Heart right ventricle (tissue), 16 donors: ENCODE measurements around the gene HRAS. TPM values are rescaled to one million over a fixed set of nuclear protein-coding genes. Genes with fewer than 3 reads are reported as not detected.

Source experiments
- ATAC-seq, 8 donors: fragments of 200-7000 bp; cut with Tn5 transposase; one replicate each; pipeline ENCODE4 v1.9.1; 2020; ENCODE audit warnings: mild to moderate bottlenecking in 8 of 8, moderate library complexity in 8 of 8, moderate number of reproducible peaks in 1 of 8
- DNase-seq, 2 donors: peaks; one replicate each; pipeline ENCODE4 v3.0.0-alpha.2; 2020
- H3K27ac ChIP-seq, 10 donors: fragments of 200-600 bp; sonication (generic) in 2 of 10; one replicate each; pipeline versions ENCODE4 v1.5.0 to v1.8.0; 2020 to 2022; ENCODE audit warnings: mild to moderate bottlenecking in 3 of 10
- H3K27me3 ChIP-seq, 7 donors: fragments of 200-600 bp; one replicate each; pipeline ENCODE4 v1.8.0; 2021 to 2022; ENCODE audit warnings: mild to moderate bottlenecking in 2 of 7
- H3K36me3 ChIP-seq, 9 donors: fragments of 200-600 bp; sonication (generic) in 1 of 9; one replicate each; pipeline versions ENCODE4 v1.5.0 to v1.8.0; 2020 to 2022; ENCODE audit warnings: mild to moderate bottlenecking in 2 of 9
- H3K4me1 ChIP-seq, 9 donors: fragments of 200-600 bp; sonication (generic) in 1 of 9; one replicate each; pipeline versions ENCODE4 v1.5.0 to v1.8.0; 2020 to 2022; ENCODE audit warnings: mild to moderate bottlenecking in 4 of 9
- H3K4me3 ChIP-seq, 10 donors: fragments of 200-600 bp; sonication (generic) in 2 of 10; one replicate each; pipeline versions ENCODE4 v1.5.0 to v1.8.0; 2020 to 2022; ENCODE audit warnings: mild to moderate bottlenecking in 7 of 10, moderate library complexity in 2 of 10
- H3K9me3 ChIP-seq, 11 donors: fragments of 200-600 bp in 10 of 11; sonication (generic) in 2 of 11; one replicate each; pipeline versions ENCODE4 v1.5.0 to v1.8.0; 2013 to 2022; ENCODE audit warnings: mild to moderate bottlenecking in 2 of 11, control low read depth in 1 of 11, moderate library complexity in 1 of 11
- WGBS, 2 donors: extraction: QIAGEN DNeasy Blood & Tissue Kit; methylation state at CpG; one replicate each; pipeline ENCODE4 v1.1.7; 2013; ENCODE audit warnings: inconsistent platforms in 1 of 2; 5-methylcytosine and 5-hydroxymethylcytosine counted together
- intact Hi-C, 10 donors: fragments of 100-400 bp; cut with DNase I; formaldehyde crosslinking; loops; one replicate each; pipeline versions ENCODE4 v1.11.1 to v1.14.2; 2022
- polyA plus RNA-seq, 2 donors: library from polyadenylated mRNA; stranded (reverse); fragments of 200-250 nt; gene quantifications; one replicate each; pipeline ENCODE4 v1.2.3, GENCODE V29; 2013
- total RNA-seq, 10 donors: library from RNA; stranded (reverse); fragmentation: NEBNext Ultra II Directional in 3 of 10; extraction: Animal tissue kit (Norgen Biotek cat#: 25700) in 3 of 10; gene quantifications; one replicate each; pipeline versions ENCODE4 v1.2.1 to v1.2.4, GENCODE V29; 2021 to 2023
- TF ChIP-seq, protein P1 (sequence below), 9 donors: fragments of 200-600 bp; sonication (generic) in 2 of 9; IDR thresholded peaks; one replicate each; pipeline versions ENCODE4 v1.5.0 to v1.8.0; 2021 to 2022; ENCODE audit warnings: antibody characterized with exemption in 9 of 9, mild to moderate bottlenecking in 5 of 9, moderate library complexity in 1 of 9
- donor health status: Arrhythmogenic right ventricular cardiomyopathy.
- donor health status: ischemic (EF 13 %, LVEDD 7.1; RV severe dilation, severe dysfunction).
- donor health status: healthy with polysubstance abuse.
- donor health status: DM: no; HTN: yes; CAD: no.
- donor health status: DM: no; HTN: no; CAD: no.
- donor health status: ischemic (EF 25% LVEDD 6.9; RV normal size, moderate dysfunction).
- donor health status: ischemic (EF 25% LVEDD 5.7; RV mildly dilated, moderate dysfunction).
- donor health status: healthy.
- donor health status: DM: yes; HTN: yes; CAD: no.
- donor health status: Ischemic cardiomyopathy.
- donor health status: ischemic (EF 35%, LVEDD 5.7; RV mildly dilated, moderate dysfunction).
- donor health status: nonischemic (EF 11% LVEDD 7.7; RV severe dilation, severe dysfunction).
- donor health status: DM: yes; HTN: yes; CAD: no.
- donor health status: PGD.
- donor health status: ischemic (EF 29% LVEDD 5.4; RV normal size, mild dysfunction).
- donor health status: nonischemic (EF 23%, LVEDD 6.1; RV moderate dilation, normal function).

Gene HRAS
- total and polyA plus RNA-seq, 12 donors: 44.7 to 132 (median 56.4) TPM

DNA sequence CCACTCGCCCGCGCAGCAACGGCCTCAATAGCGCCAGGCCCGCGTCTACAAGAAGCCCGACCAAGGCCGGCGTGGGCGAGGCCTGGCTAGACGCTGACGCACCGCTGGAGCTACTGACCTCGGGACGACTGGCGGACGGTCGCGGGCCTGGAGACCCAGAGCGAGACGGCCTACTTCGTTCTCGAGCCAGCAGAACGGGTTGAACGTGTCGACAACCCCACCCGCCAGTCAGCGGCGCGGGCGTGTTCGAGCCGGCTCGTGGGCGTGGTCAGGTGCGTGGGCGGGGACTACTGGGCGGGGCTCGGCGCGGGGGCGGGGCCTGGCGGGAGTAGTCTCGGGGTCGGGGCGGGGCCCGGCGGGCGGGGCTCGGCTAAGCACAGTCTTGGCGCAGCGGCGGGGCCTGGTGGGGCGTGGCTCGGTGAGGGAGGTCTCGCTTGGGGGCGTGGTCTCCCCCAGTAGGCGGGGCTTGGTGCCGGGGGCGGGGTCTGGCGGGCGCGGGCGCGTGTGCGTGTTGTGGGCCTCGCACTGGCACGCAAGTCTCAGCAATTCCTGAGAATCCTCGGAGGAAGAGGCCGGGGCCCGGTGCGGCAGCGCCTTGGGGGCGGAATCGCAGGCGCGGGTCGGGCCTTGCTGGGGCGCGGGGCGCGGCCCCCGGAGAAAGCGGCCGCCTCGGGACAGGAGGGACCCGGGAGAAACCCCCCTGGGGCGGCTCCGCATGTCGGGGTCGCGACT, 28.2 kb downstream of the HRAS start, which contains the start of gene RNH1:
Gene RNH1, minus strand, starts transcription at position 248 of the 732 bp plus-strand sequence. CDS start 5,080 bp downstream, outside the sequence.
- intact Hi-C loops: loop anchor here in 7 of 10 donors (1.0 to 10.0 kb wide), 10 partner anchors 28 to 302 kb away; partner anchors contain the start of genes PTDSS2 (in 4 of the 7), BET1L (in 1 of the 7), HRAS (in 1 of the 7) and PSMD13 (in 1 of the 7)
- peak; percentile 98 to 100 for DNase-seq
- peaks cover 24 to 51% (median 48%) of the 10 kb centered on the region in 9 donors for H3K4me1 ChIP-seq
- H3K27me3 ChIP-seq: no peaks in the 10 kb centered on the region
- H3K36me3 ChIP-seq: peaks cover 0 to 40% (median 0%) of the 10 kb centered on the region in 9 donors
- no peaks in the 10 kb centered on the region for H3K9me3 ChIP-seq
- H3K27ac ChIP-seq: peak within 1 kb of the TSS; percentile 95 to 100 (median 99)
- H3K4me3 ChIP-seq: peak within 1 kb of the TSS; percentile 71 to 98 (median 85)
- 1% methylated on average over 79 to 93 of the region's 93 CpGs for WGBS, 2 donors
- peak; percentile 85 to 91 (median 89) for ATAC-seq
- TF ChIP-seq, protein P1, sequence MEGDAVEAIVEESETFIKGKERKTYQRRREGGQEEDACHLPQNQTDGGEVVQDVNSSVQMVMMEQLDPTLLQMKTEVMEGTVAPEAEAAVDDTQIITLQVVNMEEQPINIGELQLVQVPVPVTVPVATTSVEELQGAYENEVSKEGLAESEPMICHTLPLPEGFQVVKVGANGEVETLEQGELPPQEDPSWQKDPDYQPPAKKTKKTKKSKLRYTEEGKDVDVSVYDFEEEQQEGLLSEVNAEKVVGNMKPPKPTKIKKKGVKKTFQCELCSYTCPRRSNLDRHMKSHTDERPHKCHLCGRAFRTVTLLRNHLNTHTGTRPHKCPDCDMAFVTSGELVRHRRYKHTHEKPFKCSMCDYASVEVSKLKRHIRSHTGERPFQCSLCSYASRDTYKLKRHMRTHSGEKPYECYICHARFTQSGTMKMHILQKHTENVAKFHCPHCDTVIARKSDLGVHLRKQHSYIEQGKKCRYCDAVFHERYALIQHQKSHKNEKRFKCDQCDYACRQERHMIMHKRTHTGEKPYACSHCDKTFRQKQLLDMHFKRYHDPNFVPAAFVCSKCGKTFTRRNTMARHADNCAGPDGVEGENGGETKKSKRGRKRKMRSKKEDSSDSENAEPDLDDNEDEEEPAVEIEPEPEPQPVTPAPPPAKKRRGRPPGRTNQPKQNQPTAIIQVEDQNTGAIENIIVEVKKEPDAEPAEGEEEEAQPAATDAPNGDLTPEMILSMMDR (IDR thresholded peaks at IDR 0.05): no peak

DNA sequence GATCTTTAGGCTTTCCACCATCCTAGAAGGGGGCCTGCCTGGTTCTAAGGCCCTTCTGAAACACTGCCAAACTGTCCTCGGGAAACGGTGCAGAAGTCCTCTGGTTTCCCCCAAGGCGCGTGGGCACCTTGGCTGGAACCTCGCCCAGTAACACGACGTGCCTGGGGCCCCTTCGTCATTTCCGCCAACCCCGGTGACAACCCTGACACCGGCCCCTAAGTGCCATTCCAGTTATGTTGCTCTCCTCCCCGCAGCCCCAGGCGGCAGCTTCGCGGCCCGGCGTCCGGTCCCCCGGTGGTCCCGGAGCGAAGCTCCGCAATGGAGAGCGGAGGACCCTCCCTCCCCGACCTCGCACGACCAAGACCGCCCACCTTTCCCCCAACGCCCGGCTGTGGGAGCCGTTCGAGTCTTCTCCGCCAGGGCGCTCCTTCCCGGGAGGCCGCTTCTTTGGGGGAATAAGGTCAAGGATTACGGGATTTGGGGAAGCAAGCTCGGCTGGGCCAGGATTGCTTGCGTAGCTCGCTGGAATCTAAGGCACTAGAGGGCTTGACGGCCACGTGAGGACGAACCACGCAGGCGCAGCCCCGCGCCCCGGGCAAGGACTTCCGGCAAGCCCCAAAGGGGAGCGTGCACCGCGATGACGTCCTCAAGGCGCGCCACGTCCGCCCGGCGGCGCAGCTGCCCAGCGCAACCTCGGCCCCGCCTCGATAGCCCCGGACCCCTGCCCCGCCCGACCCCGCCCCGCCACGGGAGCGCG, 29.0 kb downstream of the HRAS start:
- Histone ChIP-seq H3K9me3 (no peaks in the 10 kb centered on the region), H3K4me1 (peaks cover 24 to 58% (median 51%) of the 10 kb centered on the region in 9 donors), H3K27ac (peak overlapping the region; percentile 95 to 100 (median 99)), H3K4me3 (peak overlapping the region; percentile 71 to 98 (median 85)), H3K36me3 (peaks cover 0 to 40% (median 3%) of the 10 kb centered on the region in 9 donors), H3K27me3 (no peaks in the 10 kb centered on the region)
- DNase-seq: peak; percentile 98 to 100
- peak; percentile 80 to 92 (median 90) for ATAC-seq
- intact Hi-C loops: loop anchor here in 7 of 10 donors (1.0 to 10.0 kb wide), 10 partner anchors 28 to 302 kb away; partner anchors contain the start of genes PTDSS2 (in 4 of the 7), BET1L (in 1 of the 7), HRAS (in 1 of the 7) and PSMD13 (in 1 of the 7)
- WGBS, 2 donors: 1% methylated on average over 66 to 71 of the region's 71 CpGs
- TF ChIP-seq, protein P1 (IDR thresholded peaks at IDR 0.05): peak in 1 of 9 donors; percentile 23

DNA sequence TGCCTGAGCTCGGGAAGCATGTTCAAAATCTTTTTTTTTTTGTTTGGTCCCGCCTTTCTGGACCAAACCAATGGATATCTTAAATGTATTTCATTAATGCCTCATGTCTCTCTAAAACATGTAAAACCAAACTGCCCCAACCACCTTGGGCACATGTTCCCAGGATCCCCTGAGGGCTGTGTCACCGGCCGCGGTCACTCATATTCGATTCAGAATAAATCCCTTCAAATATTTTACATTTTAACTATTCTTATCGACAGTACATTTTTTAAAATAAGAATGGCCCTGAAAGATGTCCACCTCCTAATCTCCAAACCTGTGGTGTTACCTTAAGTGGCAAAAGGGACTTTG, 30.4 kb downstream of the HRAS start:
- H3K4me1 ChIP-seq: peaks cover 24 to 73% (median 60%) of the 10 kb centered on the region in 9 donors
- ATAC-seq: no peak
- H3K36me3 ChIP-seq: peaks cover 0 to 42% (median 16%) of the 10 kb centered on the region in 9 donors
- H3K27me3 ChIP-seq: no peaks in the 10 kb centered on the region
- no peaks in the 10 kb centered on the region for H3K9me3 ChIP-seq
- intact Hi-C loops: loop anchor here in 8 of 10 donors (5.0 to 10.0 kb wide), 7 partner anchors 38 to 300 kb away; partner anchors contain the start of genes PTDSS2 (in 5 of the 8), BET1L (in 1 of the 8), PSMD13 (in 1 of the 8) and RIC8A (in 1 of the 8)
- TF ChIP-seq, protein P1 (IDR thresholded peaks at IDR 0.05): no peak
- DNase-seq: no peak
- H3K27ac ChIP-seq: peak overlapping the region in 9 of 10 donors; percentile 67 to 100 (median 98)
- WGBS, 2 donors: 56 to 67% methylated on average over 7 of the region's 7 CpGs
- H3K4me3 ChIP-seq: peak overlapping the region in 9 of 10 donors; percentile 47 to 96 (median 81)
